ENCODE measurements around the gene RBSN. TPM values are rescaled to one million over a fixed set of nuclear protein-coding genes. Genes with fewer than 3 reads are reported as not detected.
"Not testable (repeated sequence)": the region's sequence is repeated elsewhere in the genome, so short reads cannot be mapped to it uniquely, and the experiment has no call there.

RBSN gene
- total RNA-seq (10 to 100 TPM; 14.4 to 36.5 (median 31.1) TPM), polyA plus RNA-seq (10 to 100 TPM; 13.5 to 31.5 TPM)
- long read RNA-seq, donor 1, full-length matches to known transcripts: 7 of 142 reads
- long read RNA-seq, donor 1, partial matches to known transcripts: 90 of 142 reads
- long read RNA-seq, donor 1, other reads (novel, unspliced or antisense): 45 of 142 reads
- long read RNA-seq, donor 2, partial matches to known transcripts: 5 of 5 reads
- long read RNA-seq, donor 2, other reads (novel, unspliced or antisense): 0 of 5 reads
- long read RNA-seq, donor 3, full-length matches to known transcripts: 3 of 17 reads
- long read RNA-seq, donor 3, partial matches to known transcripts: 2 of 17 reads
- long read RNA-seq, donor 3, other reads (novel, unspliced or antisense): 12 of 17 reads

DNA sequence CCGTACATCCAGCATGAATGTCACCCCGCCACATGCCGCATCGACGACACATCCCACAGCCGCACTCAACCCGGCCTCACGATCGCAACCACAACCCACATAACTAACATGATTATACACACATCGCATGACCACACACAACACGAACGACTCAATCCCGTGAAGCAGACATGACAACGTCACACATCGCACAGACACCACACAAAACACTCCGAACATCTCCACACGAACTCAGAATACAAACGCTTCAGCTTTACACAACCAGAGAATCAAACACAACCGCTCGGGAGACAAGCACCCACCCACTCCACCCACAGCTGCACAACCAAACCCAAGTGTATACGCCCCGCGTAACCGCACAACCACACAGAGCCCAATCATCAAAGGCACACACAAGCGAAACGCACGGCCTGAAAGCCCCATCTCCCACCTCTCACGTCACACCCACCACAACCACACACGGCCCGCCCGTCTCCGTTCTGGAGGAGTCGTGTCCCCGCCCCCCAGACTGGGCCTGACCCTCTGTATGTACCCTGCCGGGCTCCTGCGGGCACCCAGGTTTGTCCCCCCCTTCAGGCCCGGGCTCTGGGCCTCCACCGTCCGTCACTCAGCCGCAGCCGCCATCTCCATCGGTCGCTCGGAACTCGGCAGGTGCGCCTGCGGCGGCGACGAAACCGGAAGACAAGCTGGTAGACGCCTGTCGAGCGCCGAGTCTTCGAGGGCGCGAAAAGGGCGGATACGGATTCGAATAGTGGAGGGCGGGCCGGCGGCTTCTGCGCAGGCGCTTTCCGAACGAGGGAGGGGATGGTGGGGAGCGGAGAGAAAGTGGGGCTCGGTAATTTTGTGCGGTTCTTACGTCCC is at the start of gene RBSN:
Gene RBSN (minus strand): TSS at position 646 of the 861 bp plus-strand sequence. CDS start 3,028 bp downstream, outside the sequence.
- peak within 1 kb of the TSS; percentile 32 to 61 for H3K27ac ChIP-seq
- no peaks in the 10 kb centered on the region for H3K36me3 ChIP-seq
- intact Hi-C loops (cut with DNase I): no loop called here
- peaks cover 10% of the 10 kb centered on the region for H3K4me1 ChIP-seq (ENCODE audit: insufficient read depth)
- peak; percentile 34 for TF ChIP-seq POLR2A (IDR thresholded peaks at IDR 0.05)
- TF ChIP-seq, protein P1, sequence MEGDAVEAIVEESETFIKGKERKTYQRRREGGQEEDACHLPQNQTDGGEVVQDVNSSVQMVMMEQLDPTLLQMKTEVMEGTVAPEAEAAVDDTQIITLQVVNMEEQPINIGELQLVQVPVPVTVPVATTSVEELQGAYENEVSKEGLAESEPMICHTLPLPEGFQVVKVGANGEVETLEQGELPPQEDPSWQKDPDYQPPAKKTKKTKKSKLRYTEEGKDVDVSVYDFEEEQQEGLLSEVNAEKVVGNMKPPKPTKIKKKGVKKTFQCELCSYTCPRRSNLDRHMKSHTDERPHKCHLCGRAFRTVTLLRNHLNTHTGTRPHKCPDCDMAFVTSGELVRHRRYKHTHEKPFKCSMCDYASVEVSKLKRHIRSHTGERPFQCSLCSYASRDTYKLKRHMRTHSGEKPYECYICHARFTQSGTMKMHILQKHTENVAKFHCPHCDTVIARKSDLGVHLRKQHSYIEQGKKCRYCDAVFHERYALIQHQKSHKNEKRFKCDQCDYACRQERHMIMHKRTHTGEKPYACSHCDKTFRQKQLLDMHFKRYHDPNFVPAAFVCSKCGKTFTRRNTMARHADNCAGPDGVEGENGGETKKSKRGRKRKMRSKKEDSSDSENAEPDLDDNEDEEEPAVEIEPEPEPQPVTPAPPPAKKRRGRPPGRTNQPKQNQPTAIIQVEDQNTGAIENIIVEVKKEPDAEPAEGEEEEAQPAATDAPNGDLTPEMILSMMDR (IDR thresholded peaks at IDR 0.05): no peak
- no peaks in the 10 kb centered on the region for H3K27me3 ChIP-seq
- H3K4me3 ChIP-seq: peak within 1 kb of the TSS; percentile 74
- 0 to 1% (median 0%) methylated on average over 64 to 72 of the region's 72 CpGs for WGBS, 3 donors
- H3K9me3 ChIP-seq: no peaks in the 10 kb centered on the region
- DNase-seq: peak; percentile 90 to 96 (median 93)

DNA sequence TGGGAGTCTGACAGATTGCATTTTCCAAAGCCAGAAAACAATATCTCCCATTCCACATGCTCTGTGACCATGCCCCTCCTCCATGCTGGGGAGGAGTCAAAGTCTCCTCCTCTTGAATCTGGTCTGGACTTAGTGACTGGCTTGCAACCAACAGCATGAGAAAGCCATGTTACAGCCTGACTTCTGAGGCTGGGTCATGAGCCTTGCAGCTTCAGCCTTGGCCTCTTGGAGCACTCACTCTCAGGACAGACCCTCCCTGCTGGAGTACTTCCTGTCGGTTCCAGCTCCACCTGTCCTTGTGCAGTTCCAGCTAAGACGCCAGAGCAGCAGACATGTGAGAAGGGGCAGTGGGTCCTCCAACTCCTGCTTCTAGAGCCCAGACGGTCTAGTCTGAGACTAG is 49.7 kb upstream of the RBSN start:
- Histone ChIP-seq H3K27me3 (no peaks in the 10 kb centered on the region), H3K4me1 (ENCODE audit: insufficient read depth) (no peaks in the 10 kb centered on the region), H3K36me3 (no peaks in the 10 kb centered on the region), H3K4me3 (no peak overlapping the region), H3K27ac (no peak overlapping the region), H3K9me3 (no peaks in the 10 kb centered on the region)
- TF ChIP-seq, protein P1 (IDR thresholded peaks at IDR 0.05): no peak
- no peak for TF ChIP-seq EP300 (IDR thresholded peaks at IDR 0.05)
- no peak for TF ChIP-seq POLR2A (IDR thresholded peaks at IDR 0.05)
- peak in 1 of 5 donors; percentile 7 for DNase-seq
- WGBS, 3 donors: 25 to 38% (median 36%) methylated on average over 3 of the region's 3 CpGs
- intact Hi-C loops (cut with DNase I): no loop called here

DNA sequence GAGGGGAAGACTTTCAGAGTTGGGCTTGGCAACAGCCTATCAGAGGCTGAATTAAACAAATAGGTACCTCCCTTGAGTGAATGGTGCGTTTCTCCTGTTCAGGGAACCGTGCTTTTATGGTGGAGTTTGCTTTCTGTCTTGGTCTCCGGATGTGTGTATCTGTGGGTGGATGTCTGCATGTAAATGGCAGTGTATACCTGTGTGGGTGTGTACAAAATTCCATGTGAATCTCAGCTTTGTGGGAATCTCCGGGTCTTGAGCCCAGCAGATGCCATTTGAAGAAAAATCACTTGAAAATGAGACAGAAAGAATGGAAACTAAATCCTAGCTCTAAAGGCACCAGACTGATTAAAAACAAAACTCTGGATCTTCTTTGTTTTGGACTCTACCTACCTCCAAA is 37.9 kb upstream of the RBSN start:
- 38 to 53% (median 46%) methylated on average over 4 of the region's 4 CpGs for WGBS, 3 donors
- H3K27ac ChIP-seq; H3K4me1 ChIP-seq (ENCODE audit: insufficient read depth); H3K36me3 ChIP-seq; H3K9me3 ChIP-seq; DNase-seq; H3K4me3 ChIP-seq; intact Hi-C loops (cut with DNase I); H3K27me3 ChIP-seq: not testable (repeated sequence)

GRCh38 chr3:15134968-15135367 is 36.0 kb upstream of the RBSN start:
- H3K4me1 ChIP-seq (ENCODE audit: insufficient read depth); intact Hi-C loops (cut with DNase I); H3K27ac ChIP-seq; H3K4me3 ChIP-seq; H3K9me3 ChIP-seq; H3K27me3 ChIP-seq; H3K36me3 ChIP-seq; DNase-seq: not testable (repeated sequence)
- 95 to 97% (median 96%) methylated on average over 2 of the region's 2 CpGs for WGBS, 3 donors

DNA sequence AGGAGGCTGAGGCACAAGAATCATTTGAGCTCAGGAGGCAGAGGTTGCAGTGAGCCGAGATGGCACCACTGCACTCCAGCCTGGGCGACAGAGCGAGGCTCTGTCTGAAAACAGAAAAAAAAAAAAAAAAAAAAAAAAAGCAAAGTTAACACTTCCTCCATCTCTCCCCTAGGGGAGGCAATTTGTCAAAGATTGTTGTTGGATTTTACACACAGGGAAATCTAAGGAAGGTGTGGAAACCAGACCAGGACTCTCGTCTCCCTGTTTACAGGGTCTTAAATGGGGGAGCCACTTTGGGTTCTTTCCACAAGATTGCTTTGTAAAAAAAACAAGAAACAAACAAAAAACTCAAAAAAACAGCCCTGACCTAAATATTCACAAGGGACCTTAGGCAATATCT is 29.5 kb upstream of the RBSN start:
- DNase-seq; H3K36me3 ChIP-seq; H3K4me3 ChIP-seq; H3K27ac ChIP-seq; intact Hi-C loops (cut with DNase I); H3K4me1 ChIP-seq (ENCODE audit: insufficient read depth); H3K9me3 ChIP-seq; H3K27me3 ChIP-seq: not testable (repeated sequence)
- WGBS, 3 donors: 0 to 14% (median 11%) methylated on average over 1 to 4 of the region's 4 CpGs

DNA sequence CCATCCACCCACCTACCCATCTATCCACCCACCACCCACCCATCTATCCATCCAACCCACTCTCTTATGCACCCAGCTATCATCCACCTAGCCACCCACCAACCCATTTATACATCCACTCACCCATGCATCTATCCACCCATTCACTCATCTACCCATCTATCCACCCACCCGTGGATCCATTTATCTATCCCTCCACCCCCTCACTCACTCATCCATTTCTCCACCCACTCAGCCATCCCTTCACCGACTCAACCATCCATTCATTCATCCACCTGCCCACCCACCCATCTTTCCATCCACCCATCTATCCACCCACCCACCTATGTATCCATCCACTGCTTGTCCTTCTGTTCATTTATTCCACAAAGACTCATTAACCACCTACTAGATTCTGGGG is 28.0 kb upstream of the RBSN start:
- H3K27ac ChIP-seq; H3K4me1 ChIP-seq (ENCODE audit: insufficient read depth); intact Hi-C loops (cut with DNase I); H3K27me3 ChIP-seq; H3K36me3 ChIP-seq; H3K9me3 ChIP-seq; H3K4me3 ChIP-seq; DNase-seq: not testable (repeated sequence)
- WGBS, 3 donors: 76 to 88% (median 76%) methylated on average over 2 of the region's 2 CpGs

Measured in ovary (tissue), 10 donors.